Measurements from ENCODE around the gene TEX11. TPM values are rescaled to one million over a fixed set of nuclear protein-coding genes. Genes with fewer than 3 reads are reported as not detected.

The TEX11 gene
- total RNA-seq, 2 donors from 2014 or later = 0.75 TPM; not detected in 1

DNA sequence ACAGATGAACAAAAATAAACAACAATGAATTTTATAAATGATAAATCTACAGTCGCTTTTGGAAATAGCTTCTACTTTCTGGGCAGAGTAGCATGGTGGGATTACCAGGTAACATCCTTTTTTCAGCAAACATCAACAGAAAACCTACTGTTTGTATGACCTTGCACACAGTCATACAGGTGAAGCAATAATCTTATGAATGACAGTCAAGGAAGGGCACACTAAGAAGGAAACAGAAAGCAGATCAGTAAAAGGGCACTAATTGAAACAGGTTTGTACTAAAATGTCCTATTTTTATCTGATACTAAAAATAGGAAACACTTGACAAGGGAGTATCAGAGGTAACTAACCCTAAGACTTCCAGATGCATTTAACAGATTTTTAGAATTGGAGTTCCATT lies 355.0 kb downstream of the TEX11 start:
- no peaks in the 10 kb centered on the region for H3K36me3 Mint-ChIP-seq (ENCODE audit: low read depth)
- WGBS, 2 experiments (ENCODE audit: insufficient coverage in 1 of 2, insufficient read length in 1 of 2) = 86% methylated on average over 1 of the region's 1 CpG; no CpG with 5 or more reads in 1 of the 2 experiments
- peaks cover 44% of the 10 kb centered on the region for H3K9me3 Mint-ChIP-seq
- Histone ChIP-seq H3K9ac (ENCODE audit: extremely low read depth, low read length, poor library complexity, severe bottlenecking) (no peak overlapping the region), H3K36me3 (ENCODE audit: control insufficient read depth, insufficient read depth, low read length) (no peaks in the 10 kb centered on the region), H3K4me1 (ENCODE audit: control insufficient read depth, insufficient read depth, low read length) (no peaks in the 10 kb centered on the region), H3K27me3 (ENCODE audit: control insufficient read depth, insufficient read depth, low read length, poor library complexity, severe bottlenecking) (no peaks in the 10 kb centered on the region), H3K27ac (ENCODE audit: low read depth, low read length) (no peak overlapping the region), H3K4me3 (ENCODE audit: low read length) (no peak overlapping the region), H3K9me3 (ENCODE audit: control insufficient read depth, low read length) (no peaks in the 10 kb centered on the region)
- no peaks in the 10 kb centered on the region for H3K4me1 Mint-ChIP-seq
- TF ChIP-seq, protein P1, sequence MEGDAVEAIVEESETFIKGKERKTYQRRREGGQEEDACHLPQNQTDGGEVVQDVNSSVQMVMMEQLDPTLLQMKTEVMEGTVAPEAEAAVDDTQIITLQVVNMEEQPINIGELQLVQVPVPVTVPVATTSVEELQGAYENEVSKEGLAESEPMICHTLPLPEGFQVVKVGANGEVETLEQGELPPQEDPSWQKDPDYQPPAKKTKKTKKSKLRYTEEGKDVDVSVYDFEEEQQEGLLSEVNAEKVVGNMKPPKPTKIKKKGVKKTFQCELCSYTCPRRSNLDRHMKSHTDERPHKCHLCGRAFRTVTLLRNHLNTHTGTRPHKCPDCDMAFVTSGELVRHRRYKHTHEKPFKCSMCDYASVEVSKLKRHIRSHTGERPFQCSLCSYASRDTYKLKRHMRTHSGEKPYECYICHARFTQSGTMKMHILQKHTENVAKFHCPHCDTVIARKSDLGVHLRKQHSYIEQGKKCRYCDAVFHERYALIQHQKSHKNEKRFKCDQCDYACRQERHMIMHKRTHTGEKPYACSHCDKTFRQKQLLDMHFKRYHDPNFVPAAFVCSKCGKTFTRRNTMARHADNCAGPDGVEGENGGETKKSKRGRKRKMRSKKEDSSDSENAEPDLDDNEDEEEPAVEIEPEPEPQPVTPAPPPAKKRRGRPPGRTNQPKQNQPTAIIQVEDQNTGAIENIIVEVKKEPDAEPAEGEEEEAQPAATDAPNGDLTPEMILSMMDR (conservative IDR thresholded peaks at IDR 0.05) = no peak
- H3K27ac Mint-ChIP-seq = no peak overlapping the region
- no peak for DNase-seq
- H3K4me3 Mint-ChIP-seq = no peak overlapping the region
- H3K27me3 Mint-ChIP-seq (ENCODE audit: insufficient read depth) = no peaks in the 10 kb centered on the region

DNA sequence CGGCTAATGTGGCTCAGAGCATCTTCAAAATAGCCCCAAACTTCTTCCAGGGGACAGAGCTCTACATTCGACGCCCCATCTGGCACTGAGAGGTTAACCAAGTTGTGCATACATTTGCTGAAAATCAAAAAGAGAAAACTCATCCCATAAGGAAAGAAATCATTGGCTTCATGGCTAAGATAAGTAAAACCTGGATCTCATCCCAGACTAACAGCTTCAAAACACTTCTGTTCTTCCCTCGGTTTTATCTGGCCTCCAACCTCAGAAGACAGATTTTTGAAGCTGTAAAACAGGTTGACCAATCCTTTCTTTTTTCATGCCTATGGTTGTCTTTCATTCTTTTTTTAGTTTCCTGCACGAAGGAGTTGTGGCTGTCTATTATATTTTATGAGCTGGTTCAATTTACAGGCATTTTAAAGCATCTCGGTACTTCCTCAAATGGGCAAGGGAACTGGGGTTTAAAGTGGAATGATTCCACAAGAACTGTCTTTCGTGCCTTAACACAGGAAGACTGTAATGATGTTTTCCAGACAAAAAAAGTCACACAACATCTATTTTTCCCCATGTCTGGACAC lies 356.3 kb downstream of the TEX11 start:
- no peaks in the 10 kb centered on the region for H3K27me3 Mint-ChIP-seq (ENCODE audit: insufficient read depth)
- no peaks in the 10 kb centered on the region for H3K4me1 Mint-ChIP-seq
- peaks cover 34% of the 10 kb centered on the region for H3K9me3 Mint-ChIP-seq
- TF ChIP-seq, protein P1 (conservative IDR thresholded peaks at IDR 0.05) = no peak
- 88 to 90% methylated on average over 2 to 7 of the region's 7 CpGs for WGBS, 2 experiments (ENCODE audit: insufficient coverage in 1 of 2, insufficient read length in 1 of 2)
- Histone ChIP-seq H3K36me3 (ENCODE audit: control insufficient read depth, insufficient read depth, low read length) (no peaks in the 10 kb centered on the region), H3K9ac (ENCODE audit: extremely low read depth, low read length, poor library complexity, severe bottlenecking) (no peak overlapping the region), H3K27ac (ENCODE audit: low read depth, low read length) (no peak overlapping the region), H3K4me1 (ENCODE audit: control insufficient read depth, insufficient read depth, low read length) (no peaks in the 10 kb centered on the region), H3K9me3 (ENCODE audit: control insufficient read depth, low read length) (no peaks in the 10 kb centered on the region), H3K4me3 (ENCODE audit: low read length) (no peak overlapping the region), H3K27me3 (ENCODE audit: control insufficient read depth, insufficient read depth, low read length, poor library complexity, severe bottlenecking) (no peaks in the 10 kb centered on the region)
- no peak overlapping the region for H3K27ac Mint-ChIP-seq
- no peaks in the 10 kb centered on the region for H3K36me3 Mint-ChIP-seq (ENCODE audit: low read depth)
- DNase-seq = no peak
- no peak overlapping the region for H3K4me3 Mint-ChIP-seq

DNA sequence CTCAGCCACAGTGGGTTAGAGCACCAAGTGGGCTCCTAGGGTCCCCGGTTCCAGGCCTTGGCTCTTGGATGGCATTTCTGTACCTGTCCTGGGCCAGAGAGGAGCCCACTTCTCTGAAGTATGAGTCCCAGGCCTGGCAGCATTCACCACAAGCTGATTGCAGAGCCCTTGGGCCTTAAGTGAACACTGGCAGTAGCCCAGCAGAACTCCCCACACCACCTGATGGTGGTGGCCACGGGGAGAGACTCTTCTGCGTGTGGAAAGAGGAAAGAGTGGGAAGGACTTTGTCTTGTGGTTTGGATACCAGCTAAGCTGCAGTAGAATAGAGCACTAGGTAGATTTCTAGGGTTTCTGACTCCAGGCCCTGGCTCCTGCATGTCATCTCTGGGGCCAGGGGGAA lies 359.1 kb downstream of the TEX11 start:
- Histone ChIP-seq H3K36me3 (ENCODE audit: control insufficient read depth, insufficient read depth, low read length) (no peaks in the 10 kb centered on the region), H3K27me3 (ENCODE audit: control insufficient read depth, insufficient read depth, low read length, poor library complexity, severe bottlenecking) (no peaks in the 10 kb centered on the region), H3K9me3 (ENCODE audit: control insufficient read depth, low read length) (no peaks in the 10 kb centered on the region), H3K4me1 (ENCODE audit: control insufficient read depth, insufficient read depth, low read length) (no peaks in the 10 kb centered on the region), H3K4me3 (ENCODE audit: low read length) (no peak overlapping the region), H3K9ac (ENCODE audit: extremely low read depth, low read length, poor library complexity, severe bottlenecking) (no peak overlapping the region), H3K27ac (ENCODE audit: low read depth, low read length) (no peak overlapping the region)
- no peak overlapping the region for H3K27ac Mint-ChIP-seq
- no peak for DNase-seq
- H3K9me3 Mint-ChIP-seq = peaks cover 31% of the 10 kb centered on the region
- H3K27me3 Mint-ChIP-seq (ENCODE audit: insufficient read depth) = no peaks in the 10 kb centered on the region
- WGBS, 2 experiments (ENCODE audit: insufficient coverage in 1 of 2, insufficient read length in 1 of 2) = 80 to 94% methylated on average over 1 to 3 of the region's 3 CpGs
- no peaks in the 10 kb centered on the region for H3K36me3 Mint-ChIP-seq (ENCODE audit: low read depth)
- no peaks in the 10 kb centered on the region for H3K4me1 Mint-ChIP-seq
- no peak overlapping the region for H3K4me3 Mint-ChIP-seq
- TF ChIP-seq, protein P1 (conservative IDR thresholded peaks at IDR 0.05) = no peak

All from endodermal cell (in vitro differentiated cells).